GM12873 (cell line): Measurements from ENCODE around the gene CCDC137.

Experiments
- CTCF ChIP-seq: IDR thresholded peaks from 2 replicates; pipeline ENCODE4 v1.5.1; 2012; ENCODE audit warnings: low read depth, mild to moderate bottlenecking, moderate library complexity, low read length, control low read depth; ENCODE audit not compliant: insufficient read depth; ENCODE audit errors: missing control alignments

Gene CCDC137

GRCh38 chr17:81646869-81647600 lies 19.5 kb upstream of the CCDC137 start:
- TF ChIP-seq CTCF = no peak

- TF ChIP-seq CTCF = no peak
Measured at GRCh38 chr17:81647640-81648012, 18.9 kb upstream of the CCDC137 start.

- no peak for TF ChIP-seq CTCF
Measured at GRCh38 chr17:81648013-81648706, 18.4 kb upstream of the CCDC137 start.

GRCh38 chr17:81648707-81649085 lies 17.8 kb upstream of the CCDC137 start:
- TF ChIP-seq CTCF = no peak

- TF ChIP-seq CTCF = no peak
Measured at GRCh38 chr17:81650951-81651350, 15.6 kb upstream of the CCDC137 start.

GRCh38 chr17:81651692-81652091 lies 14.8 kb upstream of the CCDC137 start:
- TF ChIP-seq CTCF = no peak

- TF ChIP-seq CTCF = no peak
Measured at GRCh38 chr17:81652906-81653771, 13.4 kb upstream of the CCDC137 start.
